B cell (primary cell): Measurements from ENCODE around the gene CEACAM1. TPM values are rescaled to one million over a fixed set of nuclear protein-coding genes. Genes with fewer than 3 reads are reported as not detected.

ENCODE experiments used
- ATAC-seq: fragments of 200-7000 bp; cut with Tn5 transposase; one replicate; pipeline ENCODE4 v1.10.0; 2021; ENCODE audit warnings: low read depth, mild to moderate bottlenecking, moderate number of reproducible peaks, moderate library complexity
- CTCF ChIA-PET: fragments of 350-600 bp; sonication (Branson Sonifier 250); formaldehyde crosslinking; loops from one replicate; lab custom pipeline; 2021; ENCODE audit warnings: antibody characterized with exemption, inconsistent platforms; lab: Charles Lee
- POLR2A ChIA-PET: fragments of 350-600 bp; sonication (Branson Sonifier 250); formaldehyde crosslinking; loops from one replicate; lab custom pipeline; 2021; ENCODE audit warnings: antibody characterized with exemption; lab: Charles Lee
- DNase-seq: peaks from one replicate; pipeline ENCODE4 v3.0.0; 2013
- H2AFZ ChIP-seq: 2 replicates; pipeline ENCODE4 v1.6.1; 2012; ENCODE audit warnings: mild to moderate bottlenecking, low read depth, low read length; ENCODE audit not compliant: insufficient read depth, poor library complexity, severe bottlenecking
- H3K27ac ChIP-seq, 2 donors: 1 replicate in 1 of 2; 2 replicates in 1 of 2; pipeline ENCODE4 v1.5.1; 2012 to 2013; ENCODE audit warnings: low read length in 2 of 2, mild to moderate bottlenecking in 2 of 2, moderate library complexity in 1 of 2
- H3K27me3 ChIP-seq, 4 experiments: fragments of 200-600 bp in 1 of 4; sonication (generic) in 1 of 4; replicated peaks in 1 of 4; 1 replicate in 2 of 4; 2 replicates in 2 of 4; pipeline versions ENCODE4 v1.6.1 to v1.7.0; 2013 to 2016; ENCODE audit warnings: low read length in 3 of 4, mild to moderate bottlenecking in 2 of 4, mixed read lengths in 1 of 4, moderate library complexity in 1 of 4; ENCODE audit not compliant: insufficient read depth in 4 of 4, control insufficient read depth in 3 of 4; ENCODE audit errors: control extremely low read depth in 1 of 4
- H3K36me3 ChIP-seq, 2 experiments: replicated peaks in 1 of 2; 1 replicate in 1 of 2; 2 replicates in 1 of 2; pipeline versions ENCODE4 v1.6.1 to v1.7.1; 2013; ENCODE audit warnings: low read length in 1 of 2; ENCODE audit not compliant: insufficient read depth in 2 of 2, control insufficient read depth in 1 of 2; ENCODE audit errors: control extremely low read depth in 1 of 2, extremely low read depth in 1 of 2
- H3K4me1 ChIP-seq, 2 donors: fragments of 200-600 bp in 1 of 2; sonication (generic) in 1 of 2; 1 replicate in 1 of 2; 2 replicates in 1 of 2; pipeline versions ENCODE4 v1.5.1 to v1.6.1; 2013 to 2017; ENCODE audit warnings: low read length in 2 of 2; ENCODE audit not compliant: control insufficient read depth in 2 of 2, insufficient read depth in 2 of 2
- H3K4me2 ChIP-seq: replicated peaks from 2 replicates; pipeline ENCODE3; 2012; ENCODE audit warnings: mild to moderate bottlenecking, low read depth, low read length; ENCODE audit not compliant: poor library complexity, severe bottlenecking
- H3K4me3 ChIP-seq, 5 experiments: fragments of 200-600 bp in 1 of 5; sonication (generic) in 1 of 5; 1 replicate in 3 of 5; 2 replicates in 2 of 5; pipeline versions ENCODE4 v1.5.1 to v1.7.0; 2011 to 2016; ENCODE audit warnings: low read length in 4 of 5, mild to moderate bottlenecking in 4 of 5, low read depth in 2 of 5, control low read depth in 1 of 5, moderate library complexity in 1 of 5; ENCODE audit not compliant: insufficient read depth in 1 of 5; ENCODE audit errors: control extremely low read depth in 1 of 5, extremely low read depth in 1 of 5
- H3K79me2 ChIP-seq: fragments of 200-600 bp; sonication (generic); one replicate; pipeline ENCODE4 v1.6.0; 2016; ENCODE audit warnings: low read length; ENCODE audit not compliant: control insufficient read depth, insufficient read depth
- H3K9ac ChIP-seq: fragments of 200-600 bp; sonication (generic); 2 replicates; pipeline ENCODE4 v1.6.1; 2017; ENCODE audit warnings: mild to moderate bottlenecking, low read length, moderate library complexity
- H3K9me3 ChIP-seq, 3 donors: one replicate each; pipeline versions ENCODE4 v1.6.1 to v1.7.1; 2013; ENCODE audit warnings: low read length in 2 of 3; ENCODE audit not compliant: control insufficient read depth in 2 of 3, insufficient read depth in 1 of 3; ENCODE audit errors: control extremely low read depth in 1 of 3
- H4K20me1 ChIP-seq: 2 replicates; pipeline ENCODE4 v1.6.0; 2012; ENCODE audit warnings: mild to moderate bottlenecking, low read length; ENCODE audit not compliant: insufficient read depth, control insufficient read depth, poor library complexity, severe bottlenecking
- H3K27ac Mint-ChIP-seq: one replicate; pipeline ENCODE4 v1.8.0; 2021; ENCODE audit warnings: mixed read lengths
- H3K27me3 Mint-ChIP-seq: one replicate; pipeline ENCODE4 v1.8.0; 2021; ENCODE audit warnings: mixed read lengths
- H3K4me1 Mint-ChIP-seq: one replicate; pipeline ENCODE4 v1.8.0; 2021; ENCODE audit warnings: mixed read lengths
- H3K4me3 Mint-ChIP-seq: one replicate; pipeline ENCODE4 v1.8.0; 2021; ENCODE audit warnings: mixed read lengths
- H3K9me3 Mint-ChIP-seq: one replicate; pipeline ENCODE4 v1.8.0; 2022; ENCODE audit warnings: mixed read lengths; ENCODE audit not compliant: insufficient read depth
- EZH2 ChIP-seq: IDR thresholded peaks from 2 replicates; pipeline ENCODE4 v1.6.1; 2012; ENCODE audit warnings: borderline replicate concordance, low read depth, mild to moderate bottlenecking, moderate library complexity, low read length; ENCODE audit not compliant: insufficient read depth, poor library complexity, severe bottlenecking
- WGBS: methylation state at CpG from one replicate; pipeline ENCODE4 v1.1.5; 2013; ENCODE audit warnings: missing lambda C conversion rate; ENCODE audit not compliant: insufficient coverage; 5-methylcytosine and 5-hydroxymethylcytosine counted together
- intact Hi-C: fragments of 100-400 bp; cut with micrococcal nuclease; formaldehyde crosslinking; loops from one replicate; pipeline ENCODE4 v1.10.0; 2022
- polyA plus RNA-seq: library from polyadenylated mRNA; depleted of rRNA; stranded (reverse); fragments of >200 nt; gene quantifications from 2 replicates; pipeline ENCODE4 v1.2.3, GENCODE V29; 2012
- total RNA-seq, 2 donors: library from RNA; stranded (reverse); fragments of 120-200 nt in 1 of 2; gene quantifications; 1 replicate in 1 of 2; 2 replicates in 1 of 2; pipeline versions ENCODE4 v1.2.3 to v1.2.4, GENCODE V29; 2013 to 2022
- TF ChIP-seq, protein P1 (sequence below): fragments of 200-600 bp; IDR thresholded peaks from one replicate; pipeline ENCODE4 v1.8.0; 2022; ENCODE audit warnings: antibody characterized with exemption, mild to moderate bottlenecking

The CEACAM1 gene
- total and polyA plus RNA-seq, 2 donors (not counting 1 experiment from before 2014, with no cell fraction given), result 8.8 to 14.6 TPM

- Histone ChIP-seq H4K20me1 (no peaks in the 10 kb centered on the region), H3K36me3 (no peaks in the 10 kb centered on the region), H3K27me3 (no peaks in the 10 kb centered on the region), H3K4me3 (no peak overlapping the region), H3K27ac (no peak overlapping the region), H2AFZ (no peak overlapping the region), H3K4me1 (peaks cover 16 to 23% of the 10 kb centered on the region in 2 donors), H3K79me2 (no peaks in the 10 kb centered on the region), H3K9me3 (no peaks in the 10 kb centered on the region), H3K9ac (no peak overlapping the region), H3K4me2 (no peak overlapping the region)
- no peaks in the 10 kb centered on the region for H3K9me3 Mint-ChIP-seq
- H3K4me3 Mint-ChIP-seq, result no peak overlapping the region
- no peak for DNase-seq
- peaks cover 23% of the 10 kb centered on the region for H3K4me1 Mint-ChIP-seq
- TF ChIP-seq, protein P1, sequence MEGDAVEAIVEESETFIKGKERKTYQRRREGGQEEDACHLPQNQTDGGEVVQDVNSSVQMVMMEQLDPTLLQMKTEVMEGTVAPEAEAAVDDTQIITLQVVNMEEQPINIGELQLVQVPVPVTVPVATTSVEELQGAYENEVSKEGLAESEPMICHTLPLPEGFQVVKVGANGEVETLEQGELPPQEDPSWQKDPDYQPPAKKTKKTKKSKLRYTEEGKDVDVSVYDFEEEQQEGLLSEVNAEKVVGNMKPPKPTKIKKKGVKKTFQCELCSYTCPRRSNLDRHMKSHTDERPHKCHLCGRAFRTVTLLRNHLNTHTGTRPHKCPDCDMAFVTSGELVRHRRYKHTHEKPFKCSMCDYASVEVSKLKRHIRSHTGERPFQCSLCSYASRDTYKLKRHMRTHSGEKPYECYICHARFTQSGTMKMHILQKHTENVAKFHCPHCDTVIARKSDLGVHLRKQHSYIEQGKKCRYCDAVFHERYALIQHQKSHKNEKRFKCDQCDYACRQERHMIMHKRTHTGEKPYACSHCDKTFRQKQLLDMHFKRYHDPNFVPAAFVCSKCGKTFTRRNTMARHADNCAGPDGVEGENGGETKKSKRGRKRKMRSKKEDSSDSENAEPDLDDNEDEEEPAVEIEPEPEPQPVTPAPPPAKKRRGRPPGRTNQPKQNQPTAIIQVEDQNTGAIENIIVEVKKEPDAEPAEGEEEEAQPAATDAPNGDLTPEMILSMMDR, result no peak
- no peak for TF ChIP-seq EZH2
- ChIA-PET POLR2A (no interaction called here), CTCF (interaction anchor here (1.4 to 1.5 kb wide), 2 partner anchors 42 to 68 kb away, joined by 6 to 8 read pairs; no protein-coding TSS in a partner anchor)
- intact Hi-C loops, result no loop called here
- peak overlapping the region; percentile 39 for H3K27ac Mint-ChIP-seq
- H3K27me3 Mint-ChIP-seq, result no peaks in the 10 kb centered on the region
- peak; percentile 39 for ATAC-seq
Observed at GRCh38 chr19:42508892-42509444, 19.3 kb downstream of the CEACAM1 start.

- no peak for DNase-seq
- Histone ChIP-seq H4K20me1 (no peaks in the 10 kb centered on the region), H3K9me3 (no peaks in the 10 kb centered on the region), H3K36me3 (no peaks in the 10 kb centered on the region), H3K79me2 (no peaks in the 10 kb centered on the region), H3K4me1 (peaks cover 7 to 8% of the 10 kb centered on the region in 2 donors), H3K27me3 (no peaks in the 10 kb centered on the region), H2AFZ (no peak overlapping the region), H3K27ac (no peak overlapping the region), H3K4me3 (no peak overlapping the region), H3K4me2 (no peak overlapping the region), H3K9ac (no peak overlapping the region)
- Mint-ChIP-seq H3K9me3 (no peaks in the 10 kb centered on the region), H3K27me3 (no peaks in the 10 kb centered on the region), H3K27ac (no peak overlapping the region), H3K4me1 (peaks cover 11% of the 10 kb centered on the region), H3K4me3 (no peak overlapping the region)
- CTCF ChIA-PET, result no interaction called here
- no peak for ATAC-seq
- intact Hi-C loops, result no loop called here
- TF ChIP-seq EZH2, result no peak
- TF ChIP-seq, protein P1, result no peak
- POLR2A ChIA-PET, result no interaction called here
- WGBS, result 100% methylated on average over 1 of the region's 1 CpG
Observed at GRCh38 chr19:42505066-42505465, 23.2 kb downstream of the CEACAM1 start.
